IMR-90 (cell line): Measurements from ENCODE around the gene CRYBG2. TPM values are rescaled to one million over a fixed set of nuclear protein-coding genes. Genes with fewer than 3 reads are reported as not detected.
"Not testable (repeated sequence)": the region's sequence is repeated elsewhere in the genome, so short reads cannot be mapped to it uniquely, and the experiment has no call there.

Experiments used
- ATAC-seq: fragments of 200-7000 bp; cut with Tn5 transposase; 2 replicates; pipeline ENCODE4 v1.9.1; 2020; ENCODE audit warnings: low read depth, mild to moderate bottlenecking, moderate library complexity
- BruUV-seq: library from RNA; stranded (reverse); fragments of 400-500 nt; replicated peaks from 2 replicates; lab custom pipeline; 2021; lab: Mats Ljungman, UMichigan
- CTCF ChIA-PET: fragments of 300-600 bp; formaldehyde crosslinking; extraction: SDS; loops from one replicate; lab custom pipeline; 2021; ENCODE audit warnings: antibody characterized with exemption; lab: Yijun Ruan, JAX
- POLR2A ChIA-PET: fragments of 300-600 bp; sonication (Branson Sonifier 250); formaldehyde crosslinking; loops from one replicate; lab custom pipeline; 2022; ENCODE audit warnings: antibody characterized with exemption; ENCODE audit not compliant: unreplicated experiment; lab: Charles Lee
- DNase-seq: peaks from one replicate; pipeline ENCODE4 v3.0.0; 2013
- H2AFZ ChIP-seq: replicated peaks from 2 replicates; pipeline ENCODE3; 2013; ENCODE audit warnings: low read length, mild to moderate bottlenecking; ENCODE audit not compliant: poor library complexity
- H2AK5ac ChIP-seq: 2 replicates; pipeline ENCODE4 v1.6.1; 2013; ENCODE audit warnings: low read depth, low read length, inconsistent platforms
- H2AK9ac ChIP-seq: replicated peaks from 2 replicates; pipeline ENCODE3; 2013; ENCODE audit warnings: mild to moderate bottlenecking, low read depth, low read length, moderate library complexity; ENCODE audit not compliant: poor library complexity
- H2BK120ac ChIP-seq: 2 replicates; pipeline ENCODE4 v1.6.1; 2013; ENCODE audit warnings: low read depth, low read length, inconsistent platforms
- H2BK15ac ChIP-seq: 3 replicates; pipeline ENCODE4 v1.6.1; 2013; ENCODE audit warnings: low read depth, low read length, inconsistent platforms
- H2BK20ac ChIP-seq: 2 replicates; pipeline ENCODE4 v1.6.1; 2013; ENCODE audit warnings: low read depth, mild to moderate bottlenecking, inconsistent platforms, low read length, moderate library complexity
- H2BK5ac ChIP-seq: 2 replicates; pipeline ENCODE4 v1.6.1; 2013; ENCODE audit warnings: mild to moderate bottlenecking, low read depth, low read length, inconsistent platforms; ENCODE audit not compliant: poor library complexity, severe bottlenecking
- H3K14ac ChIP-seq: replicated peaks from 2 replicates; pipeline ENCODE4 v1.6.1; 2013; ENCODE audit warnings: low read depth, low read length, inconsistent platforms
- H3K18ac ChIP-seq: 2 replicates; pipeline ENCODE4 v1.6.1; 2013; ENCODE audit warnings: low read depth, low read length, control low read depth
- H3K23ac ChIP-seq: 2 replicates; pipeline ENCODE4 v1.6.1; 2013; ENCODE audit warnings: low read depth, low read length, inconsistent platforms
- H3K27ac ChIP-seq: 2 replicates; pipeline ENCODE4 v1.5.1; 2013; ENCODE audit warnings: mild to moderate bottlenecking, control low read depth, low read length; ENCODE audit not compliant: insufficient read depth
- H3K27me3 ChIP-seq: 2 replicates; pipeline ENCODE4 v1.6.1; 2013; ENCODE audit warnings: low read length; ENCODE audit not compliant: control insufficient read depth, insufficient read depth
- H3K36me3 ChIP-seq: 2 replicates; pipeline ENCODE4 v1.6.1; 2013; ENCODE audit warnings: low read length, mixed read lengths; ENCODE audit not compliant: control insufficient read depth, insufficient read depth
- H3K4ac ChIP-seq: 2 replicates; pipeline ENCODE4 v1.6.1; 2013; ENCODE audit warnings: low read depth, low read length, inconsistent platforms
- H3K4me1 ChIP-seq: 2 replicates; pipeline ENCODE4 v1.6.1; 2013; ENCODE audit warnings: low read length, mixed read lengths; ENCODE audit not compliant: control insufficient read depth, insufficient read depth
- H3K4me2 ChIP-seq: 2 replicates; pipeline ENCODE4 v1.6.1; 2013; ENCODE audit warnings: low read depth, mild to moderate bottlenecking, control low read depth, low read length, moderate library complexity
- H3K4me3 ChIP-seq: 2 replicates; pipeline ENCODE4 v1.5.1; 2013; ENCODE audit warnings: low read depth, mild to moderate bottlenecking, control low read depth, low read length, moderate library complexity; ENCODE audit not compliant: insufficient read depth
- H3K56ac ChIP-seq: 2 replicates; pipeline ENCODE4 v1.6.1; 2013; ENCODE audit warnings: low read length, inconsistent platforms; ENCODE audit not compliant: insufficient read depth; ENCODE audit errors: extremely low read depth
- H3K79me1 ChIP-seq, 2 experiments: 2 replicates each; pipeline ENCODE4 v1.6.1; 2013; ENCODE audit warnings: low read length in 2 of 2, inconsistent platforms in 1 of 2, low read depth in 1 of 2
- H3K9ac ChIP-seq: 2 replicates; pipeline ENCODE4 v1.6.1; 2013; ENCODE audit warnings: low read depth, low read length, control low read depth
- H3K9me1 ChIP-seq: 2 replicates; pipeline ENCODE4 v1.6.1; 2013; ENCODE audit warnings: low read length, inconsistent platforms; ENCODE audit not compliant: insufficient read depth
- H3K9me3 ChIP-seq: 2 replicates; pipeline ENCODE4 v1.6.1; 2013; ENCODE audit warnings: low read length; ENCODE audit not compliant: control insufficient read depth, insufficient read depth
- H4K20me1 ChIP-seq: 2 replicates; pipeline ENCODE4 v1.6.1; 2013; ENCODE audit warnings: low read length, inconsistent platforms; ENCODE audit not compliant: insufficient read depth
- H4K5ac ChIP-seq: 2 replicates; pipeline ENCODE4 v1.6.1; 2013; ENCODE audit warnings: mild to moderate bottlenecking, low read depth, low read length, control low read depth
- H4K8ac ChIP-seq, 2 experiments: 2 replicates each; pipeline ENCODE4 v1.6.1; 2013; ENCODE audit warnings: low read depth in 2 of 2, low read length in 2 of 2, control low read depth in 1 of 2, inconsistent platforms in 1 of 2
- H4K91ac ChIP-seq: 2 replicates; pipeline ENCODE4 v1.6.1; 2013; ENCODE audit warnings: low read depth, low read length, inconsistent platforms; ENCODE audit not compliant: insufficient read depth
- BHLHE40 ChIP-seq: fragments of 150-350 bp; IDR thresholded peaks from 2 replicates; pipeline ENCODE4 v1.6.1; 2016; ENCODE audit warnings: mild to moderate bottlenecking, low read depth, low read length
- CEBPB ChIP-seq: IDR thresholded peaks from 2 replicates; pipeline ENCODE4 v1.6.1; 2012; ENCODE audit warnings: low read depth, low read length, improper control_type of control experiment
- FOS ChIP-seq: fragments of 150-350 bp; IDR thresholded peaks from 2 replicates; pipeline ENCODE4 v1.6.1; 2016; ENCODE audit warnings: low read depth, low read length
- RFX5 ChIP-seq: IDR thresholded peaks from 2 replicates; pipeline ENCODE4 v1.8.0; 2012; ENCODE audit warnings: low read depth, mild to moderate bottlenecking, low read length, moderate library complexity
- WGBS, 2 experiments: methylation state at CpG; one replicate each; pipeline versions ENCODE4 v1.1.5 to v1.1.7; 2013; ENCODE audit warnings: missing lambda C conversion rate in 2 of 2; ENCODE audit not compliant: insufficient read length in 1 of 2; ENCODE audit errors: extremely low coverage in 2 of 2; 5-methylcytosine and 5-hydroxymethylcytosine counted together
- dilution Hi-C: fragments of 300-500 bp; cut with HindIII; formaldehyde crosslinking; loops from one replicate; pipeline ENCODE4 v1.14.3; 2018; ENCODE audit warnings: low sequenced_read_pairs; ENCODE audit not compliant: unreplicated experiment
- in situ Hi-C: fragments of 300-500 bp; cut with MboI; formaldehyde crosslinking; loops from 3 replicates; pipeline ENCODE4 v1.14.3; 2019; ENCODE audit warnings: low sequenced_read_pairs, inconsistent platforms, mixed read lengths
- intact Hi-C: fragments of 100-400 bp; cut with micrococcal nuclease; formaldehyde crosslinking; loops from 2 replicates; pipeline ENCODE4 v1.10.0; 2022
- polyA plus RNA-seq, 3 experiments: library from polyadenylated mRNA; depleted of rRNA; stranded (reverse); fragments of >200 nt; gene quantifications; 2 replicates each; pipeline ENCODE4 v1.2.3, GENCODE V29; 2012; ENCODE audit warnings: low replicate concordance in 1 of 3
- total RNA-seq: library from RNA; depleted of rRNA; stranded (reverse); fragments of >200 nt; gene quantifications from 2 replicates; pipeline ENCODE4 v1.2.3, GENCODE V29; 2012

CRYBG2 gene
- total and polyA plus RNA-seq, 2 of the 4 experiments (the other 2 are of a cell fraction): not detected

DNA sequence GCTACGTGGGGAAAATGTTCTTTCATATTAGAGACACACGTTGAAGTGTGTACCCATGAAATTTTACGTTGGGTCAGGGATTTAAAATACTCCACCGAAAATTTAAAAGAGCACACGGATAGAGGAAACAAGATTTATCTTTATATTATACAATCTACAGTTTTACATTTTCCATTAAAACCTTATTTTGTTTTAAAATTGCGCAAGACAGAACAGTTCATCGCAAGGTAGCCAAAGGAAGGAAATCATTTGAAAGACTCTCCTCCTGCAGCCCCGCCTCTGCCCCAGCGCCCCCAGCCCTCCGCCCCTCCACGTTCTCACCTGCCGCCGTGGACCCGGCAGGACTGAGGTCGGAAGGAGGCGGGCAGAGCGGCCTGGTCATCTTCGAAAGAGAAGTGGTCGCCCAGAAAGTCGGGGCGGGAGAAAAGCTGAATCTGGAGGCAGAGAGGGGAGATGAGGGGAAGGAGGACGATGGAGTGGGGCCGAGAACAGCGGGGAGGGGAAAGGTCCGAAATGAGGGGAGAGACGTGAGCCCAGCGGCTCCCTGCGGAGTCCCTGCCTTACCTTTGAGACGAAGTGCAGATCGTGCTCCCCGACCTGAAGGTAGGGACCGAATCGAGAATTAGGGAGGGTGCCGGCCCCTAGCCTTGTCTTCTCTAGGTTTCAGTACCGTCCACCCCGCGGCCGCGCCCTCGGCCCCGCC is 18.0 kb downstream of the CRYBG2 start:
- Histone ChIP-seq H2AK9ac (no peak overlapping the region), H3K9ac (peak overlapping the region; percentile 60; the same call in 1 of the 2 replicates), H3K27ac (no peak overlapping the region), H3K9me3 (no peaks in the 10 kb centered on the region), H3K36me3 (no peaks in the 10 kb centered on the region), H2BK20ac (no peak overlapping the region), H4K8ac (no peak overlapping the region), H4K5ac (no peak overlapping the region), H3K79me1 (no peaks in the 10 kb centered on the region), H4K91ac (no peak overlapping the region), H3K4ac (no peak overlapping the region), H3K4me3 (peak overlapping the region; percentile 72), H3K14ac (no peak overlapping the region), H3K18ac (no peak overlapping the region), H2BK5ac (no peak overlapping the region), H2AK5ac (no peak overlapping the region), H2BK120ac (no peak overlapping the region), H2BK15ac (no peak overlapping the region), H2AFZ (peak overlapping the region; percentile 90), H4K20me1 (no peaks in the 10 kb centered on the region), H3K27me3 (peaks cover 41% of the 10 kb centered on the region), H3K4me1 (peaks cover 4% of the 10 kb centered on the region; the same call in 1 of the 2 replicates), H3K9me1 (no peaks in the 10 kb centered on the region), H3K23ac (0 out of 2 replicates have a peak overlapping the region, but pooled peaks have one; percentile 11), H3K4me2 (peak overlapping the region; percentile 99), H3K56ac (no peak overlapping the region)
- in situ Hi-C loops (no loop called here), intact Hi-C loops (no loop called here), dilution Hi-C loops (no loop called here)
- POLR2A ChIA-PET: no interaction called here
- DNase-seq (no peak), ATAC-seq (peak; percentile 77)
- 2% methylated on average over 18 of the region's 41 CpGs; no CpG with 5 or more reads in 1 of the 2 experiments for WGBS, 2 experiments
- CTCF ChIA-PET: no interaction called here
- no peak for TF ChIP-seq FOS
- TF ChIP-seq BHLHE40: no peak
- no peak for TF ChIP-seq RFX5
- peak; percentile 79 for TF ChIP-seq CEBPB
- BruUV-seq: no TSS peak

DNA sequence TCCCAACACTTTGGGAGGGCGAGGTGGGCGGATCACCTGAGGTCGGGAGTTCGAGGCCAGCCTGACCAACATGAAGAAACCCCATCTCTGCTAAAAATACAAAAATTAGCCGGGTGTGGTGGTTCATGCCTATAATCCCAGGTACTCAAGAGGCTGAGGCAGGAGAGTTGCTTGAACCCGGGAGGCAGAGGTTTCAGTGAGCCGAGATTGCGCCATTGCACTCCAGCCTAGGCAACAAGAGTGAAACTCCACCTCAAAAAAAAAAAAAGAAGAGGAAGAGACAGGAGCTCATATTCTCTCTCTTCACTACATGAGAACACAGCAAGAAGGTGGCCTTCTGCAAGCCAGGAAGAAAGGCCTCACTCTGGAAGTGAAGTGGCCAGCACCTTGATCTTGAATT is 20.6 kb downstream of the CRYBG2 start:
- DNase-seq, H4K20me1 ChIP-seq, H2AK5ac ChIP-seq, H3K79me1 ChIP-seq, H3K9me3 ChIP-seq, intact Hi-C loops, H3K9ac ChIP-seq, H2AFZ ChIP-seq, H3K4me2 ChIP-seq, H3K56ac ChIP-seq, H2BK5ac ChIP-seq, POLR2A ChIA-PET, H3K14ac ChIP-seq, H3K9me1 ChIP-seq, H2BK15ac ChIP-seq, ATAC-seq, H3K4me1 ChIP-seq, H4K91ac ChIP-seq, H4K5ac ChIP-seq, H4K8ac ChIP-seq, H3K4me3 ChIP-seq, BruUV-seq, in situ Hi-C loops, H3K27ac ChIP-seq, H2BK120ac ChIP-seq, H3K23ac ChIP-seq, H3K18ac ChIP-seq, H3K36me3 ChIP-seq, H2AK9ac ChIP-seq, H3K4ac ChIP-seq, dilution Hi-C loops, H2BK20ac ChIP-seq: not testable (repeated sequence)
- no CpG with 5 or more reads among the region's 8 CpGs for WGBS, 2 experiments
- CTCF ChIA-PET: interaction anchor here (0.7 kb wide), 2 partner anchors 67 to 710 kb away, joined by 3 to 5 read pairs; no protein-coding TSS in a partner anchor
- H3K27me3 ChIP-seq: peaks cover 37% of the 10 kb centered on the region
